D721Med (cell line): ENCODE data around the gene HENMT1.

Experiments used
- DNase-seq: peaks from one replicate; pipeline ENCODE4 v3.0.0; 2011; ENCODE audit warnings: low spot score; ENCODE audit not compliant: insufficient read length
- FAIRE-seq: peaks from 2 replicates; lab custom pipeline; 2011; peaks lifted over from hg19 to GRCh38; lab: Jason Lieb, UNC
- TF ChIP-seq, protein P1 (sequence below): IDR thresholded peaks from 2 replicates; pipeline ENCODE4 v1.5.1; 2012; ENCODE audit warnings: mild to moderate bottlenecking, control low read depth; ENCODE audit not compliant: insufficient read depth; ENCODE audit errors: missing control alignments

Gene HENMT1

GRCh38 chr1:108610073-108610472, 50.8 kb downstream of the HENMT1 start:
- FAIRE-seq (no peak), DNase-seq (no peak)
- TF ChIP-seq, protein P1, sequence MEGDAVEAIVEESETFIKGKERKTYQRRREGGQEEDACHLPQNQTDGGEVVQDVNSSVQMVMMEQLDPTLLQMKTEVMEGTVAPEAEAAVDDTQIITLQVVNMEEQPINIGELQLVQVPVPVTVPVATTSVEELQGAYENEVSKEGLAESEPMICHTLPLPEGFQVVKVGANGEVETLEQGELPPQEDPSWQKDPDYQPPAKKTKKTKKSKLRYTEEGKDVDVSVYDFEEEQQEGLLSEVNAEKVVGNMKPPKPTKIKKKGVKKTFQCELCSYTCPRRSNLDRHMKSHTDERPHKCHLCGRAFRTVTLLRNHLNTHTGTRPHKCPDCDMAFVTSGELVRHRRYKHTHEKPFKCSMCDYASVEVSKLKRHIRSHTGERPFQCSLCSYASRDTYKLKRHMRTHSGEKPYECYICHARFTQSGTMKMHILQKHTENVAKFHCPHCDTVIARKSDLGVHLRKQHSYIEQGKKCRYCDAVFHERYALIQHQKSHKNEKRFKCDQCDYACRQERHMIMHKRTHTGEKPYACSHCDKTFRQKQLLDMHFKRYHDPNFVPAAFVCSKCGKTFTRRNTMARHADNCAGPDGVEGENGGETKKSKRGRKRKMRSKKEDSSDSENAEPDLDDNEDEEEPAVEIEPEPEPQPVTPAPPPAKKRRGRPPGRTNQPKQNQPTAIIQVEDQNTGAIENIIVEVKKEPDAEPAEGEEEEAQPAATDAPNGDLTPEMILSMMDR: no peak

GRCh38 chr1:108609483-108610049, 51.3 kb downstream of the HENMT1 start:
- TF ChIP-seq, protein P1: no peak
- no peak for DNase-seq
- FAIRE-seq: no peak

DNA sequence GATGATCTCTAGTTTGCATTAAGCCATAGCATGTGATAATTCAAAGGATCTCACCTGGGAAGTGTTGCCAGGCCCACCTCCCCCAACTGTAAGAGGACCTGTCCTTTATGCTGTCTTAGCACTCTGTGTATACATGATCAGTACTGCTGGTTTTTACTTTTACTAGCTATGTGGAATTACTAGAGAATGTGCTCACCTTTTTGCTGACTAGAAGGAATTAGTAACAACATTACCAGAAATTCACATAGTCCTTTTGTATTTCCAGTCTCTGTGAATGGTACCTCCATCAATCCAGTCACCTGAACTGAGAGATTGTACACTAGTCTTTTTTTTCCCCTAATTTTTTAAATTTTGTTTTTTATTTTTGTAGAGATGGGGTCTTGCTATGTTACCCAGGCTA, 54.4 kb downstream of the HENMT1 start:
- FAIRE-seq: no peak
- no peak for DNase-seq
- TF ChIP-seq, protein P1: no peak

DNA sequence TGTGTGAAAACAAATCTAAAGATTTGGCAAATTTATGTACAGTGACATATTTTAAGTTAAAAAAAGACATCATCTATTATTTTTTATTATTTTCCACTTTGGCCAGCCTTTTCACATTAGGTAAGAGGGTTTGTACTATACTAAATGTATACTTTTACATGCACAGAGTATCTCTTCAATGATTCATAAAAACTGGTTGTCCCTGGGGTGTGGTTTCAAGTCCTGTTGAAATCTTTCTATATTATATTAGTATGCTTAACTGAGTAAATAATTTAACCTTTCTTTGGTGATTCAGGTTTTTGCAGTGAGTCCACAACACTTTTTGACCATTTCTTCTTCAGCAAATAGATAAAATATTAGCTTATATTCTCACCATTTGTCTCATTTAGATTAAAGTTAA, 55.3 kb downstream of the HENMT1 start:
- TF ChIP-seq, protein P1: no peak
- no peak for DNase-seq
- no peak for FAIRE-seq

DNA sequence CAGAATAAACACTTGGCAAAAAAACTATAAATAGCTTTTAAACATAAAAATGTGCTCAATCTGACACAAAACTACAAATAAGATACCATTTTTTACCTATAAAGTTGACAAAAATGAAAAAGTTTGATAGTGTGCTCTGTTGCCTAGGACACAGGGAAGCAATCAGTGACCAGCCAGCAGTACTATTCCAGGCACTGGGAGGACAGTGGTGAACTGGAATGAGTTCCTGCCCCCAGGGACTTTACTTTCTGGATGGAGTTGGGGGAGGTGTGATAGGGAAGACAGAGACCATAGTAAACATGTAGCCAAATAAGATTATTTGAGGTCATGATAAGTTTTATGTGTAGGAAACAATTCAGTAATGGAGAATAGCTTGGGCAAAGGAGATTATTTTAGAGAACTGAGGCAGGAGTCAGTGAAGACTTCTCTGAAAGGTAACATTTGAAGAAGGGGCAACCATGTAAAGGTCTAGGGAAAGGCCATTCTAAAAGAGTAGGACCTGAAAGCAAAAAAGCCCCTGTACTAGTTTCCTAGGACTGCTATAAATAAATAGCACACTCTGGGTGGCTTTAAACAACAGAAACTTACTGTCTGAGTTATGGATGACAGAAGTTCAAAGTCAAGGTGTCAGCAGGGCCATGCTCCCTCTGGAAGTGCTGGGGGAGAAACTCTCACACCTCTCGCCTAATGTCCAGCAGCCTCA, 59.0 kb downstream of the HENMT1 start:
- no peak for FAIRE-seq
- TF ChIP-seq, protein P1: no peak
- no peak for DNase-seq

- FAIRE-seq (no peak), DNase-seq (no peak)
- TF ChIP-seq, protein P1: no peak
These were observed 60.4 kb downstream of the HENMT1 start for GRCh38 chr1:108600504-108600903.

DNA sequence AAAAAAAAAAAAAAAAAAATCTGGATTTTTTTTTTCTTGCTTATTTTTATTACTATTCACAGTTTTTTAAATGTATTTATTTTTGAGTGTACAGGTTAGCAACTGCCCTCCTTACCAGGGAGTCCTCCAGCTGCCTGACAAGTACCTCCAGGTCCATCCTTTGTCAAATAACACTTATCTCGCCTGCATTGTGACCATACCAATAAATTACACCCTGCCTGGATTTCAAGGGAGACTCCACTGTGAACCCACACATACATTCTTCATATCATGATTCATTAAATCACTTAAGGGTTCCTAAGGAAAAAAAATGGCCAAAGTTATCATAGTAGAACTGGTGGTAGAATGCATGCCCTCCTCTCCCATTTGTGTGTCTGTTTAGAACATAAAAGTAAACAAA, 62.6 kb downstream of the HENMT1 start:
- DNase-seq (no peak), FAIRE-seq (no peak)
- TF ChIP-seq, protein P1: no peak
